ENCODE measurements around the gene IPO8.

- TF ChIP-seq POLR2A (IDR thresholded peaks at IDR 0.05) = no peak
- TF ChIP-seq, protein P1, sequence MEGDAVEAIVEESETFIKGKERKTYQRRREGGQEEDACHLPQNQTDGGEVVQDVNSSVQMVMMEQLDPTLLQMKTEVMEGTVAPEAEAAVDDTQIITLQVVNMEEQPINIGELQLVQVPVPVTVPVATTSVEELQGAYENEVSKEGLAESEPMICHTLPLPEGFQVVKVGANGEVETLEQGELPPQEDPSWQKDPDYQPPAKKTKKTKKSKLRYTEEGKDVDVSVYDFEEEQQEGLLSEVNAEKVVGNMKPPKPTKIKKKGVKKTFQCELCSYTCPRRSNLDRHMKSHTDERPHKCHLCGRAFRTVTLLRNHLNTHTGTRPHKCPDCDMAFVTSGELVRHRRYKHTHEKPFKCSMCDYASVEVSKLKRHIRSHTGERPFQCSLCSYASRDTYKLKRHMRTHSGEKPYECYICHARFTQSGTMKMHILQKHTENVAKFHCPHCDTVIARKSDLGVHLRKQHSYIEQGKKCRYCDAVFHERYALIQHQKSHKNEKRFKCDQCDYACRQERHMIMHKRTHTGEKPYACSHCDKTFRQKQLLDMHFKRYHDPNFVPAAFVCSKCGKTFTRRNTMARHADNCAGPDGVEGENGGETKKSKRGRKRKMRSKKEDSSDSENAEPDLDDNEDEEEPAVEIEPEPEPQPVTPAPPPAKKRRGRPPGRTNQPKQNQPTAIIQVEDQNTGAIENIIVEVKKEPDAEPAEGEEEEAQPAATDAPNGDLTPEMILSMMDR (IDR thresholded peaks at IDR 0.05) = no peak
These were observed 85.0 kb downstream of the IPO8 start for GRCh38 chr12:30610718-30611117.
